ENCODE measurements around the gene SLC26A1. TPM values are rescaled to one million over a fixed set of nuclear protein-coding genes. Genes with fewer than 3 reads are reported as not detected.

Gene SLC26A1
- total and polyA plus RNA-seq, 7 donors, result 1.1 TPM; not detected in 6

DNA sequence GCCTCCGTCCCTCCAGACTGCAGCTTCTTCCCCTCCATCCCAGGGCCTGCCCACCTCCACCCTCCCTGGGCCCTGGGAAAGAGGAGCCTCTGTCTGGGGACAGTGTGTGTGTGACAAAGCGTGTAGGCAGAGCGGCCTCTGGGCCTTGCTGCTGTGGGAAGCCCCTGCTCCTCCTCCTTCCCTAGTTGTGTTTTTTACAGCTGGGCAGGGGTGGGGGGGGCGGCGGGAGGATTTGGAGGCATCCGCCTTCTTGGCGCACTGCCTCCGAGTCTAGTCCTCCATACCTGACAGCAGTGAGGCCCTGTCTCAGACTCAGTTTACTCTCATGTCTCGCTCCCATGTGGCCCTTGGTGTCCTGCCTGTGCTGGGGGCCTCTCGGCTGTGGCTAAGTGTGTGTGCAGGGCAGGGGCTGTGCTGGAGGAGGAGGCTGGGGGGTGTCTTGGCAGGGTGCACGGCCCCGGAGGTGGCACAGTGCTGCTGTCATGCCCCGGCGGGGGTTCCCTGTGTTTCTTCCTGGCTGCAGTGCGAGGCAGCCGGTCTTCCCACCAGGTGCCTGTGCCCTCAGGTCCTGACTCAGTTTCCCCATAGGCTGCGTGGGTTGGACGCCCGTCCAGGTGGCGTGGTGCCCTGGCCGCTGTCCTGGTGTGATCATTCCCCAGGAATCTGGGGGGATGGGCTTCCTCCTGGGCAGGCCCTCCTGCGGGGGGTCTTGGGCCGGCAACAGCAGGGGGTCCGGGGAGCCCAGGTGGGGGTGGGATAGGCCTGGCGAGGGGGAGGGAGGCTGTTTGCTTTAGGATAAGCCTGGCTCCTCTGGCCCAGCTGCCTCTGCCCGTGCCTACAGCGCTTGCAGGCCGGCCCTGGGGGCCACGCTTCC, 25.2 kb upstream of the SLC26A1 start:
- intact Hi-C loops (cut with DNase I), result no loop called here

DNA sequence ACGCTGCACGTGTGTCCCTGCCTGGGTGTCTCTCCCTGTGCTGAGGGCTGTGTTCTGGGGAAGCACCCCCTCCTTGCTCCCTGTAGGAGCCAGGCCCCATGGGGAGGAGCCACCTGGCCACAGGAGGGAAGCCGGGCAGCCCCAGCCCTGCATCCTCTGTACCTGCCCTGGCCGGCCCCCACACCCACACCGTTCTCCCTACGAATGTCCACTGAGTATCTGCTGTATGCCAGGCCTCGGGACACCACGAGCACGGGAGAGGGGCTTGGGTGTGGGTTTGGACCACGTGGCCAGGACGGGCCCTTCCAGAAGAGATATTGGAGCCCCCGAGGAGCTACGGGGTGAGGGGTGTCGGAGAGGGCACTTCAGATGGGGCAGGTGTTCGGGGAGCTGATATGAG, 24.5 kb upstream of the SLC26A1 start:
- H3K36me3 ChIP-seq, result no peaks in the 10 kb centered on the region

More for the DNA sequence above, 25.2 kb upstream of the SLC26A1 start:
- no peak overlapping the region for H3K4me3 ChIP-seq
- 83 to 87% methylated on average over 29 of the region's 29 CpGs for WGBS, 2 donors
- TF ChIP-seq POLR2AphosphoS5 (IDR thresholded peaks at IDR 0.05) (no peak), EP300 (IDR thresholded peaks at IDR 0.05) (no peak), POLR2A (IDR thresholded peaks at IDR 0.05) (no peak)
- TF ChIP-seq, protein P1, sequence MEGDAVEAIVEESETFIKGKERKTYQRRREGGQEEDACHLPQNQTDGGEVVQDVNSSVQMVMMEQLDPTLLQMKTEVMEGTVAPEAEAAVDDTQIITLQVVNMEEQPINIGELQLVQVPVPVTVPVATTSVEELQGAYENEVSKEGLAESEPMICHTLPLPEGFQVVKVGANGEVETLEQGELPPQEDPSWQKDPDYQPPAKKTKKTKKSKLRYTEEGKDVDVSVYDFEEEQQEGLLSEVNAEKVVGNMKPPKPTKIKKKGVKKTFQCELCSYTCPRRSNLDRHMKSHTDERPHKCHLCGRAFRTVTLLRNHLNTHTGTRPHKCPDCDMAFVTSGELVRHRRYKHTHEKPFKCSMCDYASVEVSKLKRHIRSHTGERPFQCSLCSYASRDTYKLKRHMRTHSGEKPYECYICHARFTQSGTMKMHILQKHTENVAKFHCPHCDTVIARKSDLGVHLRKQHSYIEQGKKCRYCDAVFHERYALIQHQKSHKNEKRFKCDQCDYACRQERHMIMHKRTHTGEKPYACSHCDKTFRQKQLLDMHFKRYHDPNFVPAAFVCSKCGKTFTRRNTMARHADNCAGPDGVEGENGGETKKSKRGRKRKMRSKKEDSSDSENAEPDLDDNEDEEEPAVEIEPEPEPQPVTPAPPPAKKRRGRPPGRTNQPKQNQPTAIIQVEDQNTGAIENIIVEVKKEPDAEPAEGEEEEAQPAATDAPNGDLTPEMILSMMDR (IDR thresholded peaks at IDR 0.05), result no peak
- no peaks in the 10 kb centered on the region for H3K4me1 ChIP-seq
- H3K27ac ChIP-seq, result no peak overlapping the region
- no peaks in the 10 kb centered on the region for H3K36me3 ChIP-seq
- no peaks in the 10 kb centered on the region for H3K27me3 ChIP-seq
- no peaks in the 10 kb centered on the region for H3K9me3 ChIP-seq
- no peak for DNase-seq

DNA sequence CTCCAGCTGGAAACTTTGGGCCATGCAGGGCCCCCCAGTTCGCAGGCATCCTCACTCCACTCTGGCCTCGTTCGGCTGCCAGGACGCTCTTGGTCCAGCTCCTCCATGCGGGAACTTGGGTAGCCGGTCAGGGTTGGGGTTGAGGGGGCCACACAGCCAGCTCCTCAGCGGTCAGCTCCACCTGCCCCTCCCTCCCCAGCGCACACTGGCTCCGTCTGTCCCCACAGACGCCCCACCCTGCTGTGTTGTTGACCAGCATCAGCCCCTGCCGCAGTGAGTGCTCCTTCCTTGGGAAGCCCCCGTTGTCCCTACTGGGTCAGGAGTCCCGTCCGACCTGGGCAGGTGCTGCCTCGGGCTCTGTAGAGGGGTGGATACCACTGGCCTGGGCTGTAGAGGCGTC, 24.0 kb upstream of the SLC26A1 start:
- no peaks in the 10 kb centered on the region for H3K9me3 ChIP-seq
- no peak overlapping the region for H3K4me3 ChIP-seq

More for the DNA sequence above, 24.5 kb upstream of the SLC26A1 start:
- TF ChIP-seq EP300 (IDR thresholded peaks at IDR 0.05) (no peak), POLR2A (IDR thresholded peaks at IDR 0.05) (no peak), POLR2AphosphoS5 (IDR thresholded peaks at IDR 0.05) (no peak)
- TF ChIP-seq, protein P1 (IDR thresholded peaks at IDR 0.05), result no peak
- Histone ChIP-seq H3K9me3 (no peaks in the 10 kb centered on the region), H3K27ac (no peak overlapping the region), H3K27me3 (no peaks in the 10 kb centered on the region), H3K4me3 (no peak overlapping the region), H3K4me1 (peaks cover 0 to 2% (median under 1%) of the 10 kb centered on the region in 4 donors)
- DNase-seq, result no peak
- intact Hi-C loops (cut with DNase I), result no loop called here
- WGBS, 2 donors, result 86 to 90% methylated on average over 15 of the region's 15 CpGs

DNA sequence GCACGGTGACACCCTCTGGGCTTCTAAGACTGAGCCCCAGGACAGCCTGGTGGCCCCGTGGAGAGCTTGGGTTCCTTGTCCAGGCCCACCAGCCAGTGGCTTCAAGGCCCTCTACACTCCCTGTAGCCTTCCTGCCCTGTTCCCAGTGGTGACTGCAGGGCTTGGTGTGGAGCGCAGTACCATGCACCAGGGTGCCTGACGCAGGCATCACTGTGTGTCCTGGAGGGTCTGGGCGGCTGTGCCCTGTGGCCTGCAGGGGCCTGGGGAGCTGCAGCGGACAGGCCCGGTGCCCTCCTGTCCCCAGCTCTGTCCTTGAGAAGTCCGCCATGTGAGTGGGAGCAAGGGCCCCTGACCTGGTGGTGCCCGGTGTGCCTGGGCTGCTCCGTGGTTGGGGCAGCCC, 22.5 kb upstream of the SLC26A1 start:
- intact Hi-C loops (cut with DNase I), result no loop called here
- TF ChIP-seq POLR2AphosphoS5 (IDR thresholded peaks at IDR 0.05), result no peak
- TF ChIP-seq, protein P1 (IDR thresholded peaks at IDR 0.05), result no peak
- TF ChIP-seq POLR2A (IDR thresholded peaks at IDR 0.05), result no peak
- no peak for TF ChIP-seq EP300 (IDR thresholded peaks at IDR 0.05)
- no peak overlapping the region for H3K4me3 ChIP-seq
- WGBS, 2 donors, result 86 to 94% methylated on average over 10 of the region's 10 CpGs
- H3K36me3 ChIP-seq, result no peaks in the 10 kb centered on the region
- H3K9me3 ChIP-seq, result no peaks in the 10 kb centered on the region
- peaks cover 0 to 14% (median 12%) of the 10 kb centered on the region in 4 donors for H3K4me1 ChIP-seq
- no peak overlapping the region for H3K27ac ChIP-seq
- DNase-seq, result no peak
- no peaks in the 10 kb centered on the region for H3K27me3 ChIP-seq

More for the DNA sequence above, 24.0 kb upstream of the SLC26A1 start:
- H3K36me3 ChIP-seq, result no peaks in the 10 kb centered on the region
- H3K27me3 ChIP-seq, result no peaks in the 10 kb centered on the region
- H3K4me1 ChIP-seq, result peaks cover 0 to 7% (median 5%) of the 10 kb centered on the region in 4 donors
- TF ChIP-seq POLR2A (IDR thresholded peaks at IDR 0.05) (no peak), EP300 (IDR thresholded peaks at IDR 0.05) (no peak), POLR2AphosphoS5 (IDR thresholded peaks at IDR 0.05) (no peak)
- TF ChIP-seq, protein P1 (IDR thresholded peaks at IDR 0.05), result no peak
- 78 to 83% methylated on average over 15 to 16 of the region's 16 CpGs for WGBS, 2 donors
- no peak for DNase-seq
- intact Hi-C loops (cut with DNase I), result no loop called here
- H3K27ac ChIP-seq, result no peak overlapping the region
